ENCODE data around the gene DCLK3. TPM values are rescaled to one million over a fixed set of nuclear protein-coding genes. Genes with fewer than 3 reads are reported as not detected.
A peak's percentile ranks its signal among the peaks of the same experiment; 100 is the strongest.

Gene DCLK3
- total and polyA plus RNA-seq, 10 of the 15 experiments (the other 5 are each of a cell fraction or from before 2014, with no cell fraction given), result not detected

- ChIA-PET CTCF (interaction anchor here (1.0 to 1.2 kb wide), 2 partner anchors 16 to 66 kb away, joined by 3 read pairs; no protein-coding TSS in a partner anchor), RAD21 (ENCODE audit: unreplicated experiment) (no interaction called here), SMC1A (ENCODE audit: uncharacterized antibody, unreplicated experiment) (interaction anchor here (0.7 kb wide), 1 partner anchor 211 kb away, joined by 3 read pairs; no protein-coding TSS in a partner anchor), POLR2A (no interaction called here)
- H3K27me3 ChIP-seq (replicated peaks in 1 of 2; ENCODE audit: control insufficient read depth in 2 of 2, insufficient read depth in 2 of 2, low read length in 1 of 2), result no peaks in the 10 kb centered on the region
- H3K4me1 ChIP-seq (ENCODE audit: control insufficient read depth, insufficient read depth, low read length), result no peaks in the 10 kb centered on the region
- TF ChIP-seq ESRRA (IDR thresholded peaks at IDR 0.05; ENCODE audit: low read length) (peak; percentile 35; the same call in 1 of the 2 replicates), RB1 (IDR thresholded peaks at IDR 0.05; ENCODE audit: borderline replicate concordance) (no peak)
- H3K9me3 ChIP-seq (replicated peaks; ENCODE audit: control insufficient read depth, insufficient read depth, low read length), result no peaks in the 10 kb centered on the region
- 0% methylated on average over 2 of the region's 2 CpGs for WGBS (ENCODE audit: insufficient coverage, insufficient replicate concordance, low lambda C conversion rate, missing lambda C conversion rate)
- BruUV-seq (replicated peaks), result no TSS peak
- H2AFZ ChIP-seq (ENCODE audit: control insufficient read depth, low read depth, low read length), result no peak overlapping the region
- H3K9ac ChIP-seq (ENCODE audit: control insufficient read depth, insufficient read depth, low read length), result no peak overlapping the region
- no peaks in the 10 kb centered on the region for H3K36me3 ChIP-seq (ENCODE audit: control insufficient read depth in 2 of 2, insufficient read depth in 2 of 2, low read length in 1 of 2)
- ATAC-seq (peak; percentile 63), DNase-seq (ENCODE audit: low read depth, low spot score) (peak; percentile 12), FAIRE-seq (no peak)
- no peak overlapping the region for H3K4me2 ChIP-seq (ENCODE audit: control insufficient read depth, insufficient read depth)
- H3K4me3 ChIP-seq, result no peak overlapping the region
- no peaks in the 10 kb centered on the region for H3K79me2 ChIP-seq (ENCODE audit: control insufficient read depth, insufficient read depth, low read length)
- no peaks in the 10 kb centered on the region for H4K20me1 ChIP-seq (ENCODE audit: control insufficient read depth, insufficient read depth)
- H3K27ac ChIP-seq (ENCODE audit: control insufficient read depth, insufficient read depth), result no peak overlapping the region
- intact Hi-C loops (cut with micrococcal nuclease; ENCODE audit: unreplicated experiment) (no loop called here), in situ Hi-C loops (cut with MboI) (no loop called here)
These were observed 13.3 kb upstream of the DCLK3 start for GRCh38 chr3:36777424-36778218.

GRCh38 chr3:36776436-36776835, 12.1 kb upstream of the DCLK3 start:
- in situ Hi-C loops (cut with MboI) (no loop called here), intact Hi-C loops (cut with micrococcal nuclease; ENCODE audit: unreplicated experiment) (no loop called here)
- Histone ChIP-seq H3K4me1 (ENCODE audit: control insufficient read depth, insufficient read depth, low read length) (no peaks in the 10 kb centered on the region), H3K27me3 (replicated peaks in 1 of 2; ENCODE audit: control insufficient read depth in 2 of 2, insufficient read depth in 2 of 2, low read length in 1 of 2) (no peaks in the 10 kb centered on the region), H3K9ac (ENCODE audit: control insufficient read depth, insufficient read depth, low read length) (no peak overlapping the region), H3K27ac (ENCODE audit: control insufficient read depth, insufficient read depth) (no peak overlapping the region), H3K79me2 (ENCODE audit: control insufficient read depth, insufficient read depth, low read length) (no peaks in the 10 kb centered on the region), H3K9me3 (replicated peaks; ENCODE audit: control insufficient read depth, insufficient read depth, low read length) (no peaks in the 10 kb centered on the region), H3K36me3 (ENCODE audit: control insufficient read depth in 2 of 2, insufficient read depth in 2 of 2, low read length in 1 of 2) (no peaks in the 10 kb centered on the region), H3K4me2 (ENCODE audit: control insufficient read depth, insufficient read depth) (no peak overlapping the region), H4K20me1 (ENCODE audit: control insufficient read depth, insufficient read depth) (no peaks in the 10 kb centered on the region), H2AFZ (ENCODE audit: control insufficient read depth, low read depth, low read length) (no peak overlapping the region), H3K4me3 (no peak overlapping the region)
- RAD21 ChIA-PET (ENCODE audit: unreplicated experiment), result no interaction called here
- DNase-seq (ENCODE audit: low read depth, low spot score) (no peak), FAIRE-seq (no peak), ATAC-seq (no peak)
- POLR2A ChIA-PET, result no interaction called here
- TF ChIP-seq GABPA (IDR thresholded peaks at IDR 0.05; ENCODE audit: low read depth) (no peak), ZNF622 (IDR thresholded peaks at IDR 0.05) (no peak)
- CTCF ChIA-PET, result interaction anchor here (1.0 kb wide), 1 partner anchor 35 kb away, joined by 3 read pairs; no protein-coding TSS in a partner anchor
- no TSS peak for BruUV-seq (replicated peaks)
- WGBS (ENCODE audit: insufficient coverage, insufficient replicate concordance, low lambda C conversion rate, missing lambda C conversion rate), result 29% methylated on average over 2 of the region's 2 CpGs
- SMC1A ChIA-PET (ENCODE audit: uncharacterized antibody, unreplicated experiment), result interaction anchor here (0.8 kb wide), 1 partner anchor 37 kb away, joined by 3 read pairs; no protein-coding TSS in a partner anchor
